ENCODE results near the gene COL27A1.
"Not testable (repeated sequence)": the region's sequence is repeated elsewhere in the genome, so short reads cannot be mapped to it uniquely, and the experiment has no call there.

COL27A1 gene

GRCh38 chr9:114180696-114181606, 25.6 kb downstream of the COL27A1 start:
- no peak for DNase-seq (ENCODE audit: extremely low read depth in 1 of 2, low read depth in 1 of 2)

GRCh38 chr9:114181607-114182409, 26.5 kb downstream of the COL27A1 start:
- no peak for DNase-seq (ENCODE audit: extremely low read depth in 1 of 2, low read depth in 1 of 2)

- DNase-seq (ENCODE audit: extremely low read depth in 1 of 2, low read depth in 1 of 2): no peak
These were observed 27.7 kb downstream of the COL27A1 start for GRCh38 chr9:114183006-114183405.

GRCh38 chr9:114184071-114184470, 28.7 kb downstream of the COL27A1 start:
- DNase-seq (ENCODE audit: extremely low read depth in 1 of 2, low read depth in 1 of 2): no peak

- DNase-seq (ENCODE audit: extremely low read depth in 1 of 2, low read depth in 1 of 2): no peak
These were observed 29.5 kb downstream of the COL27A1 start for GRCh38 chr9:114184866-114185265.

- DNase-seq (ENCODE audit: extremely low read depth in 1 of 2, low read depth in 1 of 2): no peak
These were observed 30.5 kb downstream of the COL27A1 start for GRCh38 chr9:114185570-114186490.

- DNase-seq (ENCODE audit: extremely low read depth in 1 of 2, low read depth in 1 of 2): no peak
These were observed 31.4 kb downstream of the COL27A1 start for GRCh38 chr9:114186605-114187289.

GRCh38 chr9:114187827-114188226, 32.5 kb downstream of the COL27A1 start:
- DNase-seq (ENCODE audit: extremely low read depth in 1 of 2, low read depth in 1 of 2): no peak

- DNase-seq (ENCODE audit: extremely low read depth in 1 of 2, low read depth in 1 of 2): no peak
These were observed 34.7 kb downstream of the COL27A1 start for GRCh38 chr9:114189823-114190562.

- no peak for DNase-seq (ENCODE audit: extremely low read depth in 1 of 2, low read depth in 1 of 2)
These were observed 35.2 kb downstream of the COL27A1 start for GRCh38 chr9:114190563-114190905.

GRCh38 chr9:114191402-114191801, 36.1 kb downstream of the COL27A1 start:
- not testable (repeated sequence) for DNase-seq (ENCODE audit: extremely low read depth in 1 of 2, low read depth in 1 of 2)

GRCh38 chr9:114192539-114192938, 37.2 kb downstream of the COL27A1 start:
- no peak for DNase-seq (ENCODE audit: extremely low read depth in 1 of 2, low read depth in 1 of 2)

- no peak for DNase-seq (ENCODE audit: extremely low read depth in 1 of 2, low read depth in 1 of 2)
These were observed 37.8 kb downstream of the COL27A1 start for GRCh38 chr9:114193090-114193489.

- no peak for DNase-seq (ENCODE audit: extremely low read depth in 1 of 2, low read depth in 1 of 2)
These were observed 40.8 kb downstream of the COL27A1 start for GRCh38 chr9:114196117-114196516.

GRCh38 chr9:114196979-114197622, 41.8 kb downstream of the COL27A1 start:
- DNase-seq (ENCODE audit: extremely low read depth in 1 of 2, low read depth in 1 of 2): no peak

- no peak for DNase-seq (ENCODE audit: extremely low read depth in 1 of 2, low read depth in 1 of 2)
These were observed 43.1 kb downstream of the COL27A1 start for GRCh38 chr9:114198249-114199040.

- no peak for DNase-seq (ENCODE audit: extremely low read depth in 1 of 2, low read depth in 1 of 2)
These were observed 45.5 kb downstream of the COL27A1 start for GRCh38 chr9:114200721-114201300.

GRCh38 chr9:114202396-114202795, 47.1 kb downstream of the COL27A1 start:
- DNase-seq (ENCODE audit: extremely low read depth in 1 of 2, low read depth in 1 of 2): no peak

Measured in stimulated activated CD8-positive, alpha-beta memory T cell treated with anti-CD3 and anti-CD28 coated beads, Interleukin-7, amount 100 ng/mL, for 48 hours (primary cell).